T-helper 1 cell (primary cell): ENCODE results near the gene COG3.
"Not testable (repeated sequence)": the region's sequence is repeated elsewhere in the genome, so short reads cannot be mapped to it uniquely, and the experiment has no call there.

Experiments used
- DNase-seq, 5 donors: peaks; one replicate each; pipeline ENCODE4 v3.0.0-alpha.2; 2012 to 2020
- total RNA-seq, 4 donors: gene quantifications; one replicate each; lab custom pipeline; 2026; lab: John Stamatoyannopoulos, UW

COG3 gene
- total RNA-seq = 67.6 to 98.1 (median 83.9) reads per million in 4 donors

GRCh38 chr13:45464687-45465453 lies at the start of gene COG3:
TSS of gene COG3 (plus strand) at chr13:45464939. CDS start at chr13:45465037, 98 bp downstream.
- DNase-seq = peak; percentile 91 to 97 (median 95)

- DNase-seq = no peak
Observed at GRCh38 chr13:45415112-45415511, 49.6 kb upstream of the COG3 start.

GRCh38 chr13:45416516-45417128 lies 48.1 kb upstream of the COG3 start:
- DNase-seq = no peak

GRCh38 chr13:45417790-45418534 lies 46.8 kb upstream of the COG3 start, which contains the start of gene SLC25A30:
TSS of gene SLC25A30 (minus strand) at chr13:45418373. CDS start at chr13:45411425, 6,948 bp downstream.
- DNase-seq = peak; percentile 85 to 91 (median 89)

GRCh38 chr13:45419389-45419788 lies 45.4 kb upstream of the COG3 start:
- DNase-seq = not testable (repeated sequence)

GRCh38 chr13:45419945-45420344 lies 44.8 kb upstream of the COG3 start:
- DNase-seq = no peak

GRCh38 chr13:45422731-45423292 lies 41.9 kb upstream of the COG3 start:
- no peak for DNase-seq

GRCh38 chr13:45426056-45426841 lies 38.5 kb upstream of the COG3 start:
- DNase-seq = not testable (repeated sequence)

GRCh38 chr13:45432737-45433380 lies 31.9 kb upstream of the COG3 start:
- no peak for DNase-seq

- DNase-seq = no peak
Observed at GRCh38 chr13:45433381-45433790, 31.4 kb upstream of the COG3 start.

- DNase-seq = no peak
Observed at GRCh38 chr13:45434556-45435371, 30.0 kb upstream of the COG3 start.

GRCh38 chr13:45436332-45436731 lies 28.4 kb upstream of the COG3 start:
- no peak for DNase-seq

- no peak for DNase-seq
Observed at GRCh38 chr13:45436953-45437352, 27.8 kb upstream of the COG3 start.

GRCh38 chr13:45437947-45438346 lies 26.8 kb upstream of the COG3 start:
- DNase-seq = no peak

- DNase-seq = no peak
Observed at GRCh38 chr13:45439008-45439407, 25.7 kb upstream of the COG3 start.

GRCh38 chr13:45439781-45440462 lies 24.8 kb upstream of the COG3 start:
- DNase-seq = no peak

GRCh38 chr13:45441633-45442032 lies 23.1 kb upstream of the COG3 start:
- DNase-seq = peak in 1 of 5 donors; percentile 43

GRCh38 chr13:45445053-45445452 lies 19.7 kb upstream of the COG3 start:
- DNase-seq = no peak

- no peak for DNase-seq
Observed at GRCh38 chr13:45446181-45446580, 18.6 kb upstream of the COG3 start.

GRCh38 chr13:45447050-45447661 lies 17.6 kb upstream of the COG3 start:
- no peak for DNase-seq
